ENCODE data around the gene NOXRED1. TPM values are rescaled to one million over a fixed set of nuclear protein-coding genes. Genes with fewer than 3 reads are reported as not detected.

Gene NOXRED1
- total RNA-seq, 1 donor from 2014 or later: 0.35 TPM

DNA sequence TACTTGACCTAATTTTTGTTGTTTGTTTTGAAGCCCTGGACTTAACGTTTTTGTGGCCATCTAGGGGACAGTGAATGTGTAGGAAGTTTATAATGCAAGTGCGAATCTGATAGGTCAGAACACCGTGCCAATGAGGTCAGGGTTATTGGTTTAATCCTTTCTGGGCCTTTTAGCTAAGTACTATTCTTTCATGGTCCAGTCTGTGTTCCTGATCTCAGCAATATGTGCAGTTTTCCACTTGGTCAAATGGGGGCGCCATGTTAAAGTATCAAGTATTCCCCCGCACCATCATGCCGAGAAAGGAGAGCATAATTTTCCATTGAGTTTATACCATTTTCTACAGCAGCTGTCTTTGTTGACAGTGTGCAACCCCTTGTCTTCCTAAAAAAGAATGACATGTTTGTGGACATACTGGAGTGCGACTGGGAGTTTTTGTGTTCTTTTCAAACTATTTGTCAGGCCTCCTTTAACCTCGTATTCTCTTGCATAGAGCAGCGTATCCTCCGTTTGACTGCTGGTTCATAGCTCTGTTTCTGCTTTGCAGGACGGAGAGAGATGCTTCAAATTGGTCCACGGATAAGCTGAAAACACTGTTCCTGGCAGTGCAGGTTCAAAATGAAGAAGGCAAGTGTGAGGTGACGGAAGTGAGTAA lies 35.9 kb upstream of the NOXRED1 start:
- peaks cover 23% of the 10 kb centered on the region for H3K4me1 Mint-ChIP-seq (ENCODE audit: unreplicated experiment)
- peaks cover 29% of the 10 kb centered on the region for H3K36me3 Mint-ChIP-seq (ENCODE audit: unreplicated experiment)
- TF ChIP-seq CTCF (IDR thresholded peaks at IDR 0.05): peak; percentile 79
- no peaks in the 10 kb centered on the region for H3K9me3 Mint-ChIP-seq (ENCODE audit: unreplicated experiment)
- peak overlapping the region; percentile 99 for H3K4me3 Mint-ChIP-seq (ENCODE audit: unreplicated experiment)
- H3K27me3 Mint-ChIP-seq (ENCODE audit: unreplicated experiment): no peaks in the 10 kb centered on the region
- no peak for DNase-seq (ENCODE audit: extremely low spot score, unreplicated experiment)
- H3K27ac Mint-ChIP-seq (ENCODE audit: unreplicated experiment): peak overlapping the region; percentile 100

DNA sequence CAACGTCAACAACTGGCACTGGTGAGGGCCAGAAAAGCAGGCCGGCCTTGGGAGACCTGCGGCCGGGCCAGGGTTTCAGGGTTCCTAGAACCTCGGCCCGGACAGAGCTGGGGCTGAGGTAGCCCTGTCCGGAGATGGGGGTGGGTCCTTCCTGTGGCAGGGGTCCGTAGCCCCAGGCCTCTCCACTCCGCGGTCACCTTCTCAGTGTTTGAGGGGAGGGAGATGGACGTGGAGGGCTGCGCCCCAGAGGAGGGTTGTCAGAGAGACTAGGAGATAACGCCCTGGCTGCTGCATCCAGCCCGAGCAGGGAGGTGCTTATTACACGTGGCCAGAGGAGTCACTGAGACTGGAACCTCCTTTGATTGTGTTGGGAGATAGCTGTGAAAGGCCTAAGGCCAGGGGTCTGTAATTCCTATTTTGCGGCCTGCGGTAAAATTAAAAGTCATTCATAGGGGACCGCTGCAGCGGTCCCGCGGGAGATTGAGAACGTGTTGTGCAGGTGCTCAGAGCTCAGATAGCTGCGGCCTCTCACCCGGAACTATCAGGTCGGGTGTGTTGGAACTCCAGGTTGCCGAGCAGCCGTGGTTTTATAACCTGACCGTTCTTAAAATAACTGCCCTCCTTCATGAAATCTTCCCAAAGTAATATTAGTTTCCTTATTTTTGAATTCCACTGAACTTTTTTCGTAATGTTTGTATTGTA lies 35.1 kb upstream of the NOXRED1 start:
- Mint-ChIP-seq H3K36me3 (ENCODE audit: unreplicated experiment) (peaks cover 23% of the 10 kb centered on the region), H3K27ac (ENCODE audit: unreplicated experiment) (peak overlapping the region; percentile 100), H3K4me1 (ENCODE audit: unreplicated experiment) (peaks cover 23% of the 10 kb centered on the region), H3K9me3 (ENCODE audit: unreplicated experiment) (no peaks in the 10 kb centered on the region), H3K27me3 (ENCODE audit: unreplicated experiment) (no peaks in the 10 kb centered on the region), H3K4me3 (ENCODE audit: unreplicated experiment) (peak overlapping the region; percentile 99)
- DNase-seq (ENCODE audit: extremely low spot score, unreplicated experiment): no peak
- TF ChIP-seq CTCF (IDR thresholded peaks at IDR 0.05): no peak

- Mint-ChIP-seq H3K27ac (ENCODE audit: unreplicated experiment) (peak within 1 kb of the TSS; percentile 100), H3K4me3 (ENCODE audit: unreplicated experiment) (peak within 1 kb of the TSS; percentile 99), H3K4me1 (ENCODE audit: unreplicated experiment) (peaks cover 23% of the 10 kb centered on the region), H3K27me3 (ENCODE audit: unreplicated experiment) (no peaks in the 10 kb centered on the region), H3K36me3 (ENCODE audit: unreplicated experiment) (peaks cover 26% of the 10 kb centered on the region), H3K9me3 (ENCODE audit: unreplicated experiment) (no peaks in the 10 kb centered on the region)
- no peak for TF ChIP-seq CTCF (IDR thresholded peaks at IDR 0.05)
- peak; percentile 97 for DNase-seq (ENCODE audit: extremely low spot score, unreplicated experiment)
These were observed 34.4 kb upstream of the NOXRED1 start, which contains the start of the genes AHSA1 and VIPAS39 for GRCh38 chr14:77457522-77458248. TSS of gene AHSA1 (plus strand) at chr14:77458093. CDS start at chr14:77458190, 97 bp downstream. TSS of gene VIPAS39 (minus strand) at chr14:77457601. CDS start at chr14:77454102, 3,499 bp downstream.

DNA sequence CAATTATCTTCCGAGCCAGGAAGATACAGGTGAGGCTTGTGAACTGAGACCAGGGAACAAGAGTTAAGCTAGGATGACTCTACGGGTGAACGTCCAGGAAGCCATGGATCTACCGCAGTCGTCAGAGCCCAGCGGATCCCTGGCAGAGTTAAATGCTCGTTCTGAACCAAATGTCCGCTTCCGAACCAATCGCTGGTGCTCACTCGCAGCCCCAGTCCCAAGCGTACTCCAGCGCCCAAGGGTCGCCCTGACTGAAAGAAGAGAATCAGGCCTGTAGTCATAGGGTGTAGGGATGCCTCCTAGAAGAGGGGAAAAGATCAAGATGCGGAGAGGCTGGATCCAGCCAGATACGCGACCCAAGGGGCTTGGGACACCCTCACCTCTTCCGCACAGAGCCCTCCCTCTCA lies 33.8 kb upstream of the NOXRED1 start:
- Mint-ChIP-seq H3K4me3 (ENCODE audit: unreplicated experiment) (peak overlapping the region; percentile 99), H3K9me3 (ENCODE audit: unreplicated experiment) (no peaks in the 10 kb centered on the region), H3K36me3 (ENCODE audit: unreplicated experiment) (peaks cover 24% of the 10 kb centered on the region), H3K27me3 (ENCODE audit: unreplicated experiment) (no peaks in the 10 kb centered on the region), H3K4me1 (ENCODE audit: unreplicated experiment) (peaks cover 23% of the 10 kb centered on the region), H3K27ac (ENCODE audit: unreplicated experiment) (peak overlapping the region; percentile 100)
- no peak for DNase-seq (ENCODE audit: extremely low spot score, unreplicated experiment)
- TF ChIP-seq CTCF (IDR thresholded peaks at IDR 0.05): no peak

Measured in osteocyte (in vitro differentiated cells).